Kidney (tissue), 14 donors: ENCODE measurements around the gene ANKDD1B. TPM values are rescaled to one million over a fixed set of nuclear protein-coding genes. Genes with fewer than 3 reads are reported as not detected.
A peak's percentile ranks its signal among the peaks of the same experiment; 100 is the strongest.

Source experiments
- DNase-seq, 5 donors: peaks; one replicate each; pipeline ENCODE4 v3.0.0-alpha.2; 2013 to 2020
- FAIRE-seq: peaks from 2 replicates; lab custom pipeline; 2012; peaks lifted over from hg19 to GRCh38; lab: Jason Lieb, UNC
- H3K27ac ChIP-seq, 2 donors: one replicate each; pipeline ENCODE4 v1.7.0; 2013; ENCODE audit warnings: low read depth in 2 of 2, low read length in 2 of 2, inconsistent platforms in 1 of 2
- H3K27me3 ChIP-seq: one replicate; pipeline ENCODE4 v1.7.1; 2013; ENCODE audit warnings: low read length, inconsistent platforms; ENCODE audit not compliant: control insufficient read depth, insufficient read depth
- H3K36me3 ChIP-seq, 3 donors: one replicate each; pipeline versions ENCODE4 v1.7.0 to v1.7.1; 2013; ENCODE audit warnings: low read length in 3 of 3, control low read depth in 1 of 3, inconsistent platforms in 1 of 3; ENCODE audit not compliant: insufficient read depth in 3 of 3, control insufficient read depth in 2 of 3
- H3K4me1 ChIP-seq, 3 donors: one replicate each; pipeline versions ENCODE4 v1.7.0 to v1.7.1; 2013; ENCODE audit warnings: low read length in 3 of 3, inconsistent platforms in 1 of 3, low read depth in 1 of 3; ENCODE audit not compliant: control insufficient read depth in 2 of 3, insufficient read depth in 2 of 3
- H3K4me3 ChIP-seq, 3 donors: one replicate each; pipeline versions ENCODE4 v1.7.0 to v1.8.1; 2013; ENCODE audit warnings: low read length in 3 of 3, control low read depth in 1 of 3, inconsistent platforms in 1 of 3
- H3K9ac ChIP-seq, 3 donors: one replicate each; pipeline versions ENCODE4 v1.7.0 to v1.7.1; 2013; ENCODE audit warnings: low read length in 3 of 3, control low read depth in 1 of 3, inconsistent platforms in 1 of 3
- H3K9me3 ChIP-seq, 3 donors: one replicate each; pipeline versions ENCODE4 v1.7.0 to v1.7.1; 2013; ENCODE audit warnings: low read length in 3 of 3, control low read depth in 1 of 3, inconsistent platforms in 1 of 3; ENCODE audit not compliant: control insufficient read depth in 2 of 3, insufficient read depth in 1 of 3
- intact Hi-C: fragments of 100-400 bp; cut with DNase I; formaldehyde crosslinking; loops from one replicate; pipeline ENCODE4 v1.11.1; 2022
- polyA plus RNA-seq: library from polyadenylated mRNA; stranded (reverse); fragments of 350-450 nt; fragmentation: Illumina TruSeq; extraction: RNeasy Lipid Tissue Mini Kit (QIAGEN cat#74804); gene quantifications from one replicate; pipeline ENCODE4 v1.2.3, GENCODE V29; 2014; ENCODE audit warnings: low read depth, low replicate concordance; ENCODE audit not compliant: insufficient read depth
- total RNA-seq: library from RNA; stranded (reverse); fragmentation: NEBNext Ultra II Directional; extraction: Animal tissue kit (Norgen Biotek cat#: 25700); gene quantifications from one replicate; pipeline ENCODE4 v1.2.1, GENCODE V29; 2021
- TF ChIP-seq, protein P1 (sequence below): IDR thresholded peaks from 3 replicates; pipeline ENCODE4 v1.5.1; 2012; ENCODE audit warnings: mild to moderate bottlenecking, moderate library complexity, borderline replicate concordance; ENCODE audit not compliant: insufficient read depth; ENCODE audit errors: extremely low read depth
- donor health status: control.
- donor health status: control.
- donor health status: control.
- donor health status: control.
- donor health status: control.
- donor health status: DM: yes; HTN: yes; CAD: no.
- donor health status: Normal renal cell carcinoma (clear cell type).

The ANKDD1B gene
- total and polyA plus RNA-seq, 2 donors from 2014 or later: 2.3 to 3.1 TPM

DNA sequence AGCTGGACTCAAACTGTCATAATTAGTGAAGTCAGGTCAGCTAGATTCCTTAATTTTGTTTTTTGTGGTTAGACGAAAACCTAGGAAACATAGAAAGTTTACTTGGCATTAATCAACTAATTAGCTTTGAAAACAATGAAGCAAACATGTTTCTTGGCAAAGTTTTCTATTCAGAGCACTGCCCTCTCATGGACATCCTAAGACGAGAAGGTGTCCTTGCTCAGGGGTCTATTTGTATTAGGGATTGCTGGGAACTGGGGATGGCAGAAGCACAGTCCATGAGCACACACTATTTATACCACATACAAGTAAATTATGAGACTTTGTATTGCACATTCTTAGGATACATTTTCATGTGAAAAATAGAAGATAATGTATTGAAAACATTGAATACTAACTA, 56.3 kb downstream of the ANKDD1B start:
- H3K4me3 ChIP-seq: no peak overlapping the region
- peaks cover 7 to 12% (median 10%) of the 10 kb centered on the region in 3 donors for H3K4me1 ChIP-seq
- no peaks in the 10 kb centered on the region for H3K9me3 ChIP-seq
- FAIRE-seq (no peak), DNase-seq (no peak)
- H3K36me3 ChIP-seq: no peaks in the 10 kb centered on the region
- intact Hi-C loops: no loop called here
- H3K27me3 ChIP-seq: no peaks in the 10 kb centered on the region
- no peak overlapping the region for H3K9ac ChIP-seq
- TF ChIP-seq, protein P1, sequence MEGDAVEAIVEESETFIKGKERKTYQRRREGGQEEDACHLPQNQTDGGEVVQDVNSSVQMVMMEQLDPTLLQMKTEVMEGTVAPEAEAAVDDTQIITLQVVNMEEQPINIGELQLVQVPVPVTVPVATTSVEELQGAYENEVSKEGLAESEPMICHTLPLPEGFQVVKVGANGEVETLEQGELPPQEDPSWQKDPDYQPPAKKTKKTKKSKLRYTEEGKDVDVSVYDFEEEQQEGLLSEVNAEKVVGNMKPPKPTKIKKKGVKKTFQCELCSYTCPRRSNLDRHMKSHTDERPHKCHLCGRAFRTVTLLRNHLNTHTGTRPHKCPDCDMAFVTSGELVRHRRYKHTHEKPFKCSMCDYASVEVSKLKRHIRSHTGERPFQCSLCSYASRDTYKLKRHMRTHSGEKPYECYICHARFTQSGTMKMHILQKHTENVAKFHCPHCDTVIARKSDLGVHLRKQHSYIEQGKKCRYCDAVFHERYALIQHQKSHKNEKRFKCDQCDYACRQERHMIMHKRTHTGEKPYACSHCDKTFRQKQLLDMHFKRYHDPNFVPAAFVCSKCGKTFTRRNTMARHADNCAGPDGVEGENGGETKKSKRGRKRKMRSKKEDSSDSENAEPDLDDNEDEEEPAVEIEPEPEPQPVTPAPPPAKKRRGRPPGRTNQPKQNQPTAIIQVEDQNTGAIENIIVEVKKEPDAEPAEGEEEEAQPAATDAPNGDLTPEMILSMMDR: no peak
- H3K27ac ChIP-seq: no peak overlapping the region

DNA sequence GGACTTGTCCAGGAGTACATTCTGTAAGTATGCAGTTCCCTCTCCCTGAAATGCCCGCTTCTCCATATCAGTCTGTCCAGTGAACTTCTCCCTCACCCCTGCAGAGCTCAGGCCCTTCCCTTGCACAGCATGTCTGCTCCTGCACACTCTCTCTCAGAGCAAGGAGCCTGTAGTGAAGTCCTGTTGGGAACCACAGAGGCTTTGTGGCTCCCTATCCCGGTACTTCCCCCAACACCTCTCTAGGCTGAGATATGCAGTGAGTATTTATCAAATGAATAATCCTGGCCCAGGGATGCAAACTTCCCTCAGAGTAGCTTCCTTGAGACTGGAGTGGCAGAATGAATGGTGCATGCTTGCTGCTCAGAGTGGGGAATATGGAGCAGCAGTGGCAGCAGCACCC, 57.2 kb downstream of the ANKDD1B start:
- no peaks in the 10 kb centered on the region for H3K36me3 ChIP-seq
- FAIRE-seq (no peak), DNase-seq (no peak)
- H3K27me3 ChIP-seq: no peaks in the 10 kb centered on the region
- H3K9ac ChIP-seq: no peak overlapping the region
- intact Hi-C loops: no loop called here
- no peak overlapping the region for H3K4me3 ChIP-seq
- TF ChIP-seq, protein P1: no peak
- peaks cover 7 to 12% (median 10%) of the 10 kb centered on the region in 3 donors for H3K4me1 ChIP-seq
- H3K9me3 ChIP-seq: no peaks in the 10 kb centered on the region
- peak overlapping the region in 1 of 2 donors; percentile 57 for H3K27ac ChIP-seq

DNA sequence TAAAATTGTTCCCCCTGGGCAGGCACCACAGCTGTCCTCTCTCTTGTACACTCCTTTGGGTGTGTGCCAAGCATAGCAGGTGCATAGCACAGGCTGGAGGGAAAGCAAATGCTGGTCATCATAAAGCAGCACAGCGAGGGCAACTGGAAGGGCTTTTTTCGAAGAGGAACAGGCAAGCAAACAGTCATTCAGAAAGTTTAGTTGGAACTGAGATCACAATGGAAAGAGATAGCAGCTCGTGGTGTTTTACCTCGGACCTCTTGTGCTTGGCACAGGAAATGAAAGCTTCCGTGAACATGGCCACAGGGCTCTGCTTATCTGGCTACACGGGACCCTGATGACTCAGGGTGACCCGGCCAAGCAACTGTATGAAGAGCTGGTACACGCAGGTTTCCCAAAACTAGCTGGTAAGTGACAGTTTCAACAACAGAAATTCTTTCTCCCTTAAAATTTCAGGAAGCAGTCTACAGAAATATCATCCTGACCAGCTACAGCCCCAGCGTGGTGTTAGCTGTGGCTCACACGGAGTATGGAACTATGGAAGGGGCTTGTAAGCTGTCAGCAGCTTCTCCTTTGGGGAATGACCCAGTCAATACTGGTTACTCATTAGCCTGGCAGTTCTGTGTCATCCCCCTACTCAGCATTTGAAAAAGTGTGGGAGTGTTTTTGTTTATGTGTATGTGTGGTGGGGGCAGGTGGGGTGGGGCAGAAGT, 57.9 kb downstream of the ANKDD1B start:
- intact Hi-C loops: no loop called here
- H3K36me3 ChIP-seq: no peaks in the 10 kb centered on the region
- TF ChIP-seq, protein P1: no peak
- DNase-seq (peak in 2 of 5 donors; percentile 60 to 71), FAIRE-seq (no peak)
- H3K27me3 ChIP-seq: no peaks in the 10 kb centered on the region
- H3K9me3 ChIP-seq: no peaks in the 10 kb centered on the region
- H3K9ac ChIP-seq: peak overlapping the region in 1 of 3 donors; percentile 23
- peak overlapping the region in 1 of 2 donors; percentile 57 for H3K27ac ChIP-seq
- H3K4me3 ChIP-seq: peak overlapping the region in 2 of 3 donors; percentile 44 to 48
- H3K4me1 ChIP-seq: peaks cover 7 to 12% (median 10%) of the 10 kb centered on the region in 3 donors
